Stimulated activated CD4-positive, alpha-beta T cell treated with anti-CD3 and anti-CD28 coated beads, TNF-alpha, amount 100 ng/mL, for 48 hours (primary cell): ENCODE measurements around the gene TBKBP1.

Source experiments
- DNase-seq, 3 donors: peaks; one replicate each; pipeline ENCODE4 v3.0.0-alpha.2; 2020; ENCODE audit warnings: low read depth in 3 of 3

TBKBP1 gene, protein sequence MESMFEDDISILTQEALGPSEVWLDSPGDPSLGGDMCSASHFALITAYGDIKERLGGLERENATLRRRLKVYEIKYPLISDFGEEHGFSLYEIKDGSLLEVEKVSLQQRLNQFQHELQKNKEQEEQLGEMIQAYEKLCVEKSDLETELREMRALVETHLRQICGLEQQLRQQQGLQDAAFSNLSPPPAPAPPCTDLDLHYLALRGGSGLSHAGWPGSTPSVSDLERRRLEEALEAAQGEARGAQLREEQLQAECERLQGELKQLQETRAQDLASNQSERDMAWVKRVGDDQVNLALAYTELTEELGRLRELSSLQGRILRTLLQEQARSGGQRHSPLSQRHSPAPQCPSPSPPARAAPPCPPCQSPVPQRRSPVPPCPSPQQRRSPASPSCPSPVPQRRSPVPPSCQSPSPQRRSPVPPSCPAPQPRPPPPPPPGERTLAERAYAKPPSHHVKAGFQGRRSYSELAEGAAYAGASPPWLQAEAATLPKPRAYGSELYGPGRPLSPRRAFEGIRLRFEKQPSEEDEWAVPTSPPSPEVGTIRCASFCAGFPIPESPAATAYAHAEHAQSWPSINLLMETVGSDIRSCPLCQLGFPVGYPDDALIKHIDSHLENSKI

DNA sequence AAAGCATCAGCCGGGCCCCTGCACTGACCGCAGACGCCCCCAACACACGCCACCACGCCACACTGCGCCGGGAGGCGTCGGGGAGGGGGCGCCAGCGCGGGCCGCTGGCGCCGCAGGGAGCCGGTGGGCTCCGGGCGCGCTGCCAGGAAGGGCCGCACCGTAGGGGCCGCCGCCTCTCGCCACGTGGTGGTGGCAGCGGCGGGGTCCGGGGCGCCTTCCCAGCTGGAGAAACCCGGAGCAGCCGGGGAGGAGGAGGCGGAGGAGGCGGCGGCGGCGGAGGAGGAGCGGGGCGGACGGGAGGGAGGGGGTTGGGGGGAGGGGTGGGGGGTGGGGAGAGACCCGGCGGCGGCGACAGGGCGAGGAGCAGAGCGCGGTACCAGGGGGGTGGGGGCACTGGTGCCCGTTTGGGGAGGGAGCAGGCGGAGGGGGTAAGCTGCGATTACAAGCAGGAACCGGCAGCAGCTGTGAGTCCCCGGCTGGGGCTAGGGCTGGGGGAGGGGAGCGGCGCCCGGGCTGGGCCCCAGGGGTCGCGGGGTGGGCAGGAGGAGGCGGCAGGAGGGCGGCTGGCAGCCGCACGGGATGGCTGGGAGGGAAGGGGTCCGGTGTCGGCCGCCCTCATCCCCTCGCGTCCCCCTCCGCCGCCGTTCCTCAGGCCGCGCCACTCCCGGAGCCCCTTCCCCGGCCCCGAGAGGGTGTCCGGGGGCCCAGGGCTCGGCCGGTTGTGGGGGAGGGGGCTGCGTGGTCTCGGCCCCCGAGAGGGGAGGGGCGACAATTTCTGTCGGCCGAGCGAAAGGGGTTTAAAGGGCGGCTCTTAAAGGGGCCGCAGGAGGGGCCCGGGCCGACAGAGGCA, at the start of gene TBKBP1:
Gene TBKBP1, plus strand, starts transcription at position 431 of the 850 bp plus-strand sequence. CDS start 1,952 bp downstream, outside the sequence.
- DNase-seq: peak in 1 of 3 donors; percentile 50

DNA sequence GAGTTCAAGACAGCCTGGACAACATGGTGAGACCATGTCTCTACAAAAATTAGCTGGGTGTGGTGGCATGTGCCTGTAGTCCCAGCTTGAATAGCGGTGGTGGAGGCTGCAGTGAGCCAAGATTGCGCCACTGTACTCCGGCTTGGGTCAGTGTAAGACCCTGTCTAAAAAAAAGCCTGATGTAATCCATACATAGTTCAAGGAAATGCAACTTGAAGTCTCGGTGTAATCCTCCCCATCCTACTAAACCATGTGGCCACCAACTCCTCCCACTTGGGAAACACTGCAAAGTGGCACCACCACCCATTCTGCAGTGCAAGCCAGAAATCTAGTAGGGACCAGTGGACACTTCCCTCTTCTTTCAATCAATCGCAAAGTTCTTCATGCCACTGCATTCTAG, 49.6 kb upstream of the TBKBP1 start:
- no peak for DNase-seq

DNA sequence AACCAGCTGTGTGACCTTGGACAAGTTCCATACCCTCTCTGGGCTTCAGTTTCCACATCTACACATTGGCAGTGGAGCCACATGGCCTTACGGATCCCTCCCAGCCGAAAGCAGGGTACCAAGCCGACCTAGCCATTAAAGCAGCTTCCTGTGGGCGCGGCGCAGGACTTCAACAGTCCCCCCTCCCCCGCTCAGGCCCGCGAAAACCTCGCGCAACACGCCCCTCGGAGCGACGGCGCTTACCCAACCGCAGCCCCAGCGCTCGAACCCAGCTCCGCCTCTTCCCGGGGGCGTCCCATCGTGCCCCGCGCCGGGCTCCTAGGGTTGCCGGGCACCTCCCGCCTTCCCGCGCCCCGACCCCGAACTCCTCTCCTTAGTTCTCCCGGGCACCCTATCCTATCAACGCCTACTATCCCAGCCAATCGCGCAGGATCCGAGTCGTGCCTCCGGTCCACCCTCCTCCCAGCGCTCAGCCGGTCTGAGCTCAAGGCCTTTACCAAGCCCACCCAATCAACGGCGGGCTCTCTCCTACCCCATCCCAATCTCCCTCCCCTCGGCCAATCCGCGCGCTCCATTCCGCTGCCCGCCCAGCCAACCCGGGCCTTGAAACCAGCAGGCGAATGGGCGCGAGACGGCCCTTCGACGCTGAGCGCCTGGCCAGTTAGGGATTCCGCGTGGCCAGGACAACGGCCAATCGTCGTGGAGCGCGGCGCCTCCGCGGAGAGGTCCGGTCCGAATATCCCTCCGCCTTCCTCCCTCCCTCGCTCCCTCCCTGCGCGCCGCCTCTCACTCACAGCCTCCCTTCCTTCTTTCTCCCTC, 44.6 kb upstream of the TBKBP1 start, which contains the start of gene KPNB1:
Gene KPNB1, plus strand, starts transcription at position 767 of the 819 bp plus-strand sequence. CDS start 326 bp downstream, outside the sequence.
- DNase-seq: peak; percentile 93 to 99 (median 97)

DNA sequence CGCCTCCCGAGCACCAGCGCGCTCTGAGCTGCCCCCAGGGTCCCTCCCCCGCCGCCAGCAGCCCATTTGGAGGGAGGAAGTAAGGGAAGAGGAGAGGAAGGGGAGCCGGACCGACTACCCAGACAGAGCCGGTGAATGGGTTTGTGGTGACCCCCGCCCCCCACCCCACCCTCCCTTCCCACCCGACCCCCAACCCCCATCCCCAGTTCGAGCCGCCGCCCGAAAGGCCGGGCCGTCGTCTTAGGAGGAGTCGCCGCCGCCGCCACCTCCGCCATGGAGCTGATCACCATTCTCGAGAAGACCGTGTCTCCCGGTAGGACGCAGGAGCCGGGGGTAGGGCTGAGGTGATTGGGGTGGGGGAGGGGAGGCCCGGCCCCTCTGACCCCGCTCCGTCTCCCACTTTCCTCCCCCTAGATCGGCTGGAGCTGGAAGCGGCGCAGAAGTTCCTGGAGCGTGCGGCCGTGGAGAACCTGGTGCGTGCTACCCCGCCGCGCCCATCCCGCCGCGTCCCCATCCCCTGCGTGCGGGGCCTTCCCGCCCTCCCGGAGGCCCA, 43.9 kb upstream of the TBKBP1 start:
- peak in 1 of 3 donors; percentile 43 for DNase-seq

DNA sequence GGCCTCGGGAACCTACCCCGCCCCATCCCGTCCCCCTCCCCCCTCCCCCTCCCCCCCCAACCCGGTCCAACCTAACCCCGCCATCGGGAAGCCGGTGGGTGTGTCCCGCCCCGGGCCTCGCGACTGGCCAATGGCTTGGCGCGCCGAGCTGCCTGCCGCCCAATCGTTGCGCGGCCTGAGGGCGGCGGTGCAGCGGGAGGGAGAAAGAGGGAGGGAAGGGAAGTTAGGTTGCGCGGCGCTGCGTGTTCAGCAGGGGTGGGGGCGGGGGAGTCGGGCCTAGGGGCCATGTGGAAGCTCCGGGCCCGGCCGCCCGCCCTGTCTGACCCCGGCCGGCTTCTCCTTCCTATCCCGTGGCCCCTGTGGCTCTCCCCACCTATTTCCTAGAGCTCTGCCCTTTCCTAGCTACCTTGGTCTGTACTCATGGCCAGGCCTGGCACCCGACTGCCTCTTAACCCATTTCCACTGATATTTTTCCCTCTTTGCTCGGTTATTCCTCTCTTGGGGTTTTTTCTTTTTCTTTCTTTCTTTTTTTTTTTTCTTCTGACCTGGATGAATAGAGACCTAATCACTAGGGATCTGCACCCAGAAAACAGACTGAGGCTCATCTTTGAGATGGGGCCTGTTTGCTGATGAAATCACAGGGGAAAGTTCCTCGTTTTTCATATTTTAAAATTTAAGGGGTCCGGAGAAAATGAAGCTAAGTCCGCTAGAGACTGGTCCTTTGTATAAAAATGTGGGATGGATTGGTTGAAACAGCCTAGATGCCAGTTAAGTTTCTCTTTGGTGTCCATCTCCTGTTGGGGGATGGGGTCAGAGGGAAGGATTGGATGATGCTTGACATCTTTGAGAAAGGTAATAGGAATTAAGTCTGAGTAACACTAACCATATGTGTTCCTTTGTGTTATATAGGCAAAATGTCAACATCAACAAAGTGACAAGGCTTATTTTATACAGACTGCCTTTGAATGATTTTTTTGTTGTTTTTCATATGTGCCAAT, 43.1 kb upstream of the TBKBP1 start:
- peak; percentile 91 to 93 (median 92) for DNase-seq

DNA sequence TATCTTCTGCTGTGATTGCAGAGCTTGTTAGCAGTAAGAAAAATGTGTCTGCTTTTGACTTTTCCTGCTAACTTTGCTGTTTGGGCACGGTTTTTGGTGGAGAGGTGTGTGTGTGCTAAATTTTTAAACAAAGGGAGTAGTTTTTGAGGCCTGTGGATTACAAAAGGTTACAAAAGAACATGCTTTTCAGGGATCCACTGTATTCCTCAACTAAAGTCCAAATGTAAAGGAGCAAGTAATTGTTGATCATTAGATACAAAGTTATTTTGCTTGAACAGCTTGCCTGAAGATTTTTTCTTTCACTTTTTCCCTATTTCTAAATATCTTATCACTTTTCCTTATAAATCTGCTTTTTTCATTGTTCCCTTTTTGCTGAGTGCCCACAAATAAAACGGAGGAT, 42.3 kb upstream of the TBKBP1 start:
- DNase-seq: no peak

DNA sequence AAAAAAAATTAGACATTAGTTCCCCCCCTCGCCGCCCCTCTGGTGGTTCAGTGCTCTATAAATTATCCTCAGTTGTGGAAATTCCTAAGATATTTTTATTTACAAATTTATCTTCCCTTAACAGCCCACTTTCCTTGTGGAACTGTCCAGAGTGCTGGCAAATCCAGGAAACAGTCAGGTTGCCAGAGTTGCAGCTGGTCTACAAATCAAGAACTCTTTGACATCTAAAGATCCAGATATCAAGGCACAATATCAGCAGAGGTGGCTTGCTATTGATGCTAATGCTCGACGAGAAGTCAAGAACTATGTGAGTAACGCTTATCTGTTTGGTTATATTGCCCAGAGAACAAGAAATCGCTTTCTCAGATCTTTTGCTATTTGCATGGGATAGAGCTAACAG, 41.4 kb upstream of the TBKBP1 start:
- no peak for DNase-seq

DNA sequence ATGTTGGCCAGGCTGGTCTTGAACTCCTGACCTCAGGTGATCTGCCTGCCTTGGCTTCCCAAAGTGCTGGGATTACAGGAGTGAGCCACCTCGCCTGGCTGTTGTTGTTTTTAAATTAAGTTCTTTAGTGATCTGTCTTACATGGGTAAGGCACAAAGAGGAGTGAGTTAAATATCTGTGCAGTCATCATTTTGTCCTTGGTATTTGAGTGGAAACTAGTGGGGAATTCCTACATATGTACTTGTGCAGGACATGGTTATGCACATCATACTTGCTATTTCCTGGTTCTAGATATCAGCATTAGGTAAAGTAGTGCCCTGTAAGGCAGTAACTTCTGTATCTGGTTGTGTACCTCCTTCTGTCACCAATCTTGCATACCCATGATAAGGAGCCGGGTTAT, 40.5 kb upstream of the TBKBP1 start:
- DNase-seq: no peak

DNA sequence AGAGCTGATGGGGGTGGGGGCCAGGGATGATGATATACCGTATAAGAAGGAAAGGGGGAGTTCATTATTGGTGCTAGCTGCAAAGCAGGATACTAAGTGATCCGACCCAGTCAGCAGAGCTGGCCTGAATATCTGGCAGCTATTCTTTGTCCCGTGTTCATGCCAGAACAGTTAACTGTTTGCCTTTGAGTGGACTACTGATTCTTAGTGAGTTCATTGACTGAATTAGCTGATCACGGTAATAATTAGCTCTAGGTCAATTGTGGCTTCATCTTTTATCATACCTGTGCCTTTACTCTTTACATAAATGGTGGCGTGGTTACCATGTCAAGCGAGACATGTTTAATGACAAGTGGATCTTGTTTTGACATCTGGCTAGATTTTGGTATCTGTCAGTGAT, 39.0 kb upstream of the TBKBP1 start:
- DNase-seq: no peak

DNA sequence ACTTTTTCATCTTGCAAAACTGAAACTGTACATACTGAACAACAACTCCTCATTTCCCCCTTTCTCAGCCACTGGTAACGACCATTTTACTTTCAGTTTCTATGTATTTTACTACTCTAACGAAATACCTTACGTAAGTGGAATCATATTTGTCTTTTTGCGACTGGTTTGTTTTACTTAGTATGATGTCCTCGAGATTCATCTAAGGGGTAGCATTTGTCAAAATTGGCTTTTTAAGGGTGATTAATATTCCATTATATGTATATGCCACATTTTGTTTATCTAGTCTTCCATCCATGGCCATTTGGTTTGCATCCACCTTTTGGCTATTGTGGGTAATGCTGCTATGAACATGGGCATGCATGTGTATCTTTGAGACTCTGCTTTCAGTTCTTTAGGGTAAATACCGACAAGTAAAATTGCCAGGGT, 33.9 kb upstream of the TBKBP1 start:
- no peak for DNase-seq

DNA sequence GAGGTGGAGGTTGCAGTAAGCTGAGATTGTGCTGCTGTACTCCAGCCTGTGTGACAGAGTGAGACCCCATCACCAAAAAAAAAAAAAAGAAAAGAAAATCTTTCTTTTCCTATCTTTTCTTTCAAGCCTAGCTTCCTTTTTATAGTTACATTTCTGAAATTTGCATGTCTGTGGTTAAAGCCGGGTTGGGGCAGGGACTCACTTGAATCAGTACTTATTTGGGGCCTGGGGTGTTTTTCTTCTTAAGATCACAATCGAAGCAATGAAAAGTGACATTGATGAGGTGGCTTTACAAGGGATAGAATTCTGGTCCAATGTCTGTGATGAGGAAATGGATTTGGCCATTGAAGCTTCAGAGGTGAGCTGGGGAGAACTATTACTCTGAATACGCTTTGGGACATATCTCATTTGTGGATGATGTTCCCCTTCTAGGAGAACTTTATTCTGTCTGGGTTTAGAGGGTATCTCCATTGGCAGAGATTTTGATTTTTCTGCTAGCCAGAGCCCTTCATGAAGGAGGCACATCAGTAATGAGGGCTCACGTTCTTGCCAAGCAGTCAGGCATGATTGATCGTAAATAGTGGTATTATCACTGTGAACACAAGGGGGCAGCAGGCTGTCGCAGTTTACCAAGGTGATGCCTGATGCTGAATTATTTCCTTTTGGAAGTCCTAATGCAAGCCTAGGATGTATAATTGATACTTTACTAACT, 29.9 kb upstream of the TBKBP1 start:
- DNase-seq: peak; percentile 27 to 57 (median 41)

DNA sequence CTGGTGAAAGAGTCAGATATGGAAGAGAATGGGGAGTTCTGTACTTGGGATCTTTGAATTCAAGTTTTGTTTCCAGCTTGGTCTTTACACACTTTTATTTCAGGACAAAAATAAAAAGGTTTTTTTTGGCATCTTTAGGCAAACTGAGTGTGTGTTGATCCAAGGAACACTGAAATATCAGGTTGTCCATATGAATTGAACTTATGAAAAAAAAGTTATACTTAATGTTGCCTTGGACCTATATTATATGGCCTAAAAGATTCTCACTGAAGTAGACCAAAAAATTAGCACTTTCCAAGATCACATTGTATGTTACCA, 29.4 kb upstream of the TBKBP1 start:
- DNase-seq: no peak

DNA sequence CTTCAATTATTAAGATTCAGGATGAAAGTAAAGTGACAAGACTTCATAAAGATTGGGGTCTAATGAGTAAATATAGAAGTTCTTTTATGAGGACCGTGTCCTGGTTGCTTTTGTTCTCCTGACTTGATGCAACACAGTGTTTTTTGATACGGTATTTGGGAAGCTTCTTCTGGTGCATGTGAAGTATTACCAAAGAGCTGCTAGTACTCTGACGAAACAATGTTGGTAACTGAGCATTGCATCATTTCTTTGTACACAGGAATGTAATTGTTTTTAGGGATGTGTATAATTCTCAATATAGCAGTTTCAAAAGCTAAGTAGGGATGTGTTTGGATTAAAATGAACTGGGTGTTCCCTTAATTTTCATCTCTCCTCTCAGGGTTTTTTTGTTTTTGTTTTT, 28.3 kb upstream of the TBKBP1 start:
- DNase-seq: no peak

DNA sequence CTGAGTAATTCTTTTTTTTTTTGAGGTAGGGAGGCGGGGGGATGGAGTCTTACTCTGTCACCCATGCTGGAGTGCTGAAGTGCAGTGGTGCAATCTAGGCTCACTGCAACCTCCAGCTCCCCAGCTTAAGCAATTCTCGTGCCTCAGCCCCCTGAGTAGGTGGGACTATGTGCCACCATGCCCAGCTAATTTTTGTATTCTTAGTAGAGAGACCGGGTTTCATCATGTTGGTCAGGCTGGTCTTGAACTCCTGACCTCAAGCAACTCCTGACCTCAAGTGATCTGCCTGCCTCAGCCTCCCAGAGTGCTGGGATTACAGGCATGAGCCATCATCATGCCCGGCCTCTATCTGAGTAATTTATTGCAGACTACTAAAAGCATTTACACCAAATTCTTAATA, 24.9 kb upstream of the TBKBP1 start:
- DNase-seq: no peak

DNA sequence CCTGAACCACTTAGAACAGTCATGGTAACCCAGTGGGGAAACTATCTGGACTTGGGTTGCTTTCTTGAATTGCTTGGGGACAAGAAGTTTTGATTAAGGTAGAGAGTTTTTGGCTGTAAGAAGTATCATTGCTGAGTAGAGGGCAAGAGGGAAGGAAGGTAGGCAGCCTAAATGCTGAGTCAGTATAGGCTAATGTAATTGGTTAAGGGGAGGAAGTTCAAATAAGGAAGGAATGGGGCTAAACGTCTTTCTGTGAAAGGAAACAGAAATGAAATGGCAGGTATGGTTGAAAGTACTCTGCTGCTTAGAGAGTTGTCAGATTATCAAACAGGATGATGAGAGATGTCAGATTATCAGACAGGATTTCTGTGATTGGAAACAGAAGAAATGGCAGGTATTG, 23.9 kb upstream of the TBKBP1 start:
- DNase-seq: no peak

DNA sequence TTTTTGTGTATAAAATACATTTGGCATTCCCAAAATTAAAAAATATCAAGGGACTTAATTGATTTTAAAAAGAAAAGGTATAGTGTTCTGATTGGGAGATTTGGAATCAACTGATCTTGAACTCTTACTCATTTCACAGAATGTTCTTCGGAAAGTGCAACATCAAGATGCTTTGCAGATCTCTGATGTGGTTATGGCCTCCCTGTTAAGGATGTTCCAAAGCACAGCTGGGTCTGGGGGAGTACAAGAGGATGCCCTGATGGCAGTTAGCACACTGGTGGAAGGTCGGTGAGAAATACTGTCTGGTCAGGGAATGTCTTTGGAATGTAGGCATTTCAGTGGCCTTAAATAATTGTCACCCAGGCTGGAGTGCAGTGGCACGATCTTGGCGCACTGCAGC, 19.5 kb upstream of the TBKBP1 start:
- no peak for DNase-seq

DNA sequence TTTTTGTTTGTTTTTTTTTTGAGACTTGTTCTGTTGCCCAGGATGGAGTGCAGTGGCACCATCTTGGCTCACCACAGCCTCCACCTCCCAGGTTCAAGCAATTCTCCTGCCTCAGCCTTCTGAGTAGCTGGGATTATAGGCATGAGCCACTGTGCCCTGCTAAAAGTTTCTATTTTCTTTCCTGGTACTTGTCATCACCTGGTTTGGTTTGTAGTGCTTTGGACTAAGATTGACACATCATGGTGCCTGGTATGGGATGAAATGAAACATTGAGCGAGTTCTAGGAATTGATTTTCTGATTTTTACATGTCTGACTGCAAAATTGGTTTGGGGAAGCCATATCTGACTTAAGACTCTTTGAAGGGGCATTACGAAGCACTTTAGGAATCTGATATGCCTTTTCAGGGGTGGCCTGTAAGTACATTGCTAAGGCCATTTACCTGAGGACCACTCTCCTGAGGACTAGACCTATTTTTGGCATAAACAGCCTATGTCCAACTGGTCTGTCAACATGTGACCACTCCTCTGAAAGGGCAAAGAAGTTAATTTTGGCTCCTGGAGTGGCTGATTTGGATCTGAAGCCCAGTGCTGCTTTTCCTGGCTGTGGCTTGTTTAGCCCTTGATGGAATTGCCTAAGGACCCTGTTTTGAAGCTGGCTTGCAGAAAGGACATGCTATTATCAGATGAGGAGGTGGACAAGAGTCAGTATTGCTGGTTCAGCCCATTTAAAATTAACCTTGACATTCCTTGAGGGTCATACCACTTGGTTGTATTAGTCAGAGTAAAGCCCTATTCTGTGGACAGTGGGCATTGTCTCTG, 18.4 kb upstream of the TBKBP1 start:
- DNase-seq: no peak

DNA sequence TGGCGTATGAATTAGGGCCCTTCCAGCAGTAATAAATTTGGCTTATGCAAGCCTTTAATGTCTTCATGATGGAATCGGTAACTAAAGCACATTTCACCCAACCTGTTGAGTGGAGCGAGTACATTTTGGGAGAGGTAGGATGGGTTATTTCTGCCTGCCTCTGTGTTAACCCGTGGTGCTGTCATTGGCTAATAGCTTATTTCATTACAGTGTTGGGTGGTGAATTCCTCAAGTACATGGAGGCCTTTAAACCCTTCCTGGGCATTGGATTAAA, 17.8 kb upstream of the TBKBP1 start:
- DNase-seq: no peak
